ENCODE results near the gene LRRK1. TPM values are rescaled to one million over a fixed set of nuclear protein-coding genes. Genes with fewer than 3 reads are reported as not detected.

The LRRK1 gene
- total RNA-seq, 1 experiment from 2014 or later = 7.6 TPM

- DNase-seq (ENCODE audit: low spot score) = no peak
- ATAC-seq = no peak
- peaks cover 12% of the 10 kb centered on the region for H3K4me1 Mint-ChIP-seq
- no peak overlapping the region for H3K27ac Mint-ChIP-seq
- H3K27me3 Mint-ChIP-seq (ENCODE audit: low read depth) = no peaks in the 10 kb centered on the region
- POLR2A ChIA-PET = no interaction called here
- H3K36me3 Mint-ChIP-seq = no peaks in the 10 kb centered on the region
- CTCF ChIA-PET = interaction anchor here (0.7 to 1.8 kb wide), 3 partner anchors 18 to 71 kb away, joined by 3 to 6 read pairs (median 3); no protein-coding TSS in a partner anchor
- TF ChIP-seq, protein P1, sequence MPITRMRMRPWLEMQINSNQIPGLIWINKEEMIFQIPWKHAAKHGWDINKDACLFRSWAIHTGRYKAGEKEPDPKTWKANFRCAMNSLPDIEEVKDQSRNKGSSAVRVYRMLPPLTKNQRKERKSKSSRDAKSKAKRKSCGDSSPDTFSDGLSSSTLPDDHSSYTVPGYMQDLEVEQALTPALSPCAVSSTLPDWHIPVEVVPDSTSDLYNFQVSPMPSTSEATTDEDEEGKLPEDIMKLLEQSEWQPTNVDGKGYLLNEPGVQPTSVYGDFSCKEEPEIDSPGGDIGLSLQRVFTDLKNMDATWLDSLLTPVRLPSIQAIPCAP (CRISPR knock-in tag; IDR thresholded peaks at IDR 0.05) = no peak
- peak; percentile 80 for TF ChIP-seq HMGA2 (CRISPR knock-in tag; IDR thresholded peaks at IDR 0.05)
- H3K9me3 Mint-ChIP-seq = no peaks in the 10 kb centered on the region
- no peak overlapping the region for H3K4me3 Mint-ChIP-seq
These were observed 18.0 kb downstream of the LRRK1 start for GRCh38 chr15:100937171-100937570.

GRCh38 chr15:100939791-100940190, 20.6 kb downstream of the LRRK1 start:
- Mint-ChIP-seq H3K27ac (no peak overlapping the region), H3K36me3 (no peaks in the 10 kb centered on the region), H3K27me3 (ENCODE audit: low read depth) (no peaks in the 10 kb centered on the region), H3K4me3 (no peak overlapping the region), H3K4me1 (no peaks in the 10 kb centered on the region), H3K9me3 (no peaks in the 10 kb centered on the region)
- TF ChIP-seq ZNF396 (CRISPR knock-in tag; IDR thresholded peaks at IDR 0.05; ENCODE audit: borderline replicate concordance) = no peak
- no peak for TF ChIP-seq SMAD3 (CRISPR knock-in tag; IDR thresholded peaks at IDR 0.05; ENCODE audit: borderline replicate concordance)
- TF ChIP-seq, protein P2, sequence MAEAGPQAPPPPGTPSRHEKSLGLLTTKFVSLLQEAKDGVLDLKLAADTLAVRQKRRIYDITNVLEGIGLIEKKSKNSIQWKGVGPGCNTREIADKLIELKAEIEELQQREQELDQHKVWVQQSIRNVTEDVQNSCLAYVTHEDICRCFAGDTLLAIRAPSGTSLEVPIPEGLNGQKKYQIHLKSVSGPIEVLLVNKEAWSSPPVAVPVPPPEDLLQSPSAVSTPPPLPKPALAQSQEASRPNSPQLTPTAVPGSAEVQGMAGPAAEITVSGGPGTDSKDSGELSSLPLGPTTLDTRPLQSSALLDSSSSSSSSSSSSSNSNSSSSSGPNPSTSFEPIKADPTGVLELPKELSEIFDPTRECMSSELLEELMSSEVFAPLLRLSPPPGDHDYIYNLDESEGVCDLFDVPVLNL (CRISPR knock-in tag; IDR thresholded peaks at IDR 0.05; ENCODE audit: borderline replicate concordance, low read depth) = no peak
- no peak for TF ChIP-seq MXD4 (CRISPR knock-in tag; IDR thresholded peaks at IDR 0.05; ENCODE audit: borderline replicate concordance)
- no peak for TF ChIP-seq ZBTB21 (CRISPR knock-in tag; IDR thresholded peaks at IDR 0.05; ENCODE audit: borderline replicate concordance)
- no peak for TF ChIP-seq SOX15 (CRISPR knock-in tag; IDR thresholded peaks at IDR 0.05)
- TF ChIP-seq ZNF423 (CRISPR knock-in tag; IDR thresholded peaks at IDR 0.05) = no peak
- TF ChIP-seq ZNF671 (CRISPR knock-in tag; IDR thresholded peaks at IDR 0.05) = no peak
- no peak for TF ChIP-seq ATF1 (CRISPR knock-in tag; IDR thresholded peaks at IDR 0.05)
- ChIA-PET CTCF (no interaction called here), POLR2A (no interaction called here)
- no peak for DNase-seq (ENCODE audit: low spot score)
- ATAC-seq = no peak

DNA sequence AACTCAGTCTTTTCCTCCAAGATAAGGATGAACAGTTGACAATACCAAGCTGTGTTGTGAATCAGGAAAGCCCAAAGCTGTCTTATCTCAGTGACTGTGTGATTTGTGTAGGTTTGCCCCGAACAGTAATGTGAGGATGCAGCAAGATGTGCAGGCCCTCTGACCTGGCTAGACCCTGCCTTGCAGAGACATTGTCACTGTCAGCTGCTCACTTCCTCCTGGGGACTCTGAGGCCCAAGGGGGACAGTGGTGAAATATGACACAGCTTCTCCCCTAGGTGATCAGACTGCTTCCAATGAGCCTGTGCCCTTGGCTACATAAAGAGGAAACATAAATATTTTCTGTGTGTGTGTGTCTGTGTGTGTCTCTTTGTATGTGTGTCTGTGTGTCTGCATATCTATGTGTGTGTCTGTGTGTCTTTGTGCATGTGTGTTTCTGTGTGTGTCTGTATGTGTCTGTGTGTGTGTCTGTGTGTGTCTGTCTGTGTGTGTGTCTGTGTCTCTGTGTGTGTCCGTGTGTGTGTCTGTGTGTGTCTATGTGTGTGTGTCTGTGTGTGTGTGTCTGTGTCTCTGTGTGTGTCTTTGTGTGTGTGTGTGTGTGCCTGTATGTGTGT, 21.7 kb downstream of the LRRK1 start:
- no peaks in the 10 kb centered on the region for H3K4me1 Mint-ChIP-seq
- no peak overlapping the region for H3K4me3 Mint-ChIP-seq
- no peaks in the 10 kb centered on the region for H3K27me3 Mint-ChIP-seq (ENCODE audit: low read depth)
- TF ChIP-seq EMX1 (CRISPR knock-in tag; IDR thresholded peaks at IDR 0.05) (no peak), GABPB1 (CRISPR knock-in tag; IDR thresholded peaks at IDR 0.05) (no peak), ZNF423 (CRISPR knock-in tag; IDR thresholded peaks at IDR 0.05) (no peak), USF2 (CRISPR knock-in tag; IDR thresholded peaks at IDR 0.05) (no peak)
- TF ChIP-seq, protein P2 (CRISPR knock-in tag; IDR thresholded peaks at IDR 0.05; ENCODE audit: borderline replicate concordance, low read depth) = no peak
- no peak for DNase-seq (ENCODE audit: low spot score)
- H3K27ac Mint-ChIP-seq = no peak overlapping the region
- POLR2A ChIA-PET = no interaction called here
- CTCF ChIA-PET = interaction anchor here (1.2 kb wide), 1 partner anchor 26 kb away, joined by 3 read pairs; no protein-coding TSS in a partner anchor
- no peaks in the 10 kb centered on the region for H3K9me3 Mint-ChIP-seq
- ATAC-seq = no peak
- no peaks in the 10 kb centered on the region for H3K36me3 Mint-ChIP-seq

GRCh38 chr15:100941536-100941935, 22.4 kb downstream of the LRRK1 start:
- no peak overlapping the region for H3K4me3 Mint-ChIP-seq
- no peaks in the 10 kb centered on the region for H3K36me3 Mint-ChIP-seq
- no peak overlapping the region for H3K27ac Mint-ChIP-seq
- no peak for DNase-seq (ENCODE audit: low spot score)
- no peaks in the 10 kb centered on the region for H3K4me1 Mint-ChIP-seq
- ChIA-PET CTCF (no interaction called here), POLR2A (no interaction called here)
- ATAC-seq = no peak
- no peaks in the 10 kb centered on the region for H3K27me3 Mint-ChIP-seq (ENCODE audit: low read depth)
- H3K9me3 Mint-ChIP-seq = no peaks in the 10 kb centered on the region
- TF ChIP-seq NFE2L1 (CRISPR knock-in tag; IDR thresholded peaks at IDR 0.05) (no peak), SMAD3 (CRISPR knock-in tag; IDR thresholded peaks at IDR 0.05; ENCODE audit: borderline replicate concordance) (no peak), ETV6 (CRISPR knock-in tag; IDR thresholded peaks at IDR 0.05) (no peak), E2F1 (CRISPR knock-in tag; IDR thresholded peaks at IDR 0.05) (no peak), ZNF263 (CRISPR knock-in tag; IDR thresholded peaks at IDR 0.05; ENCODE audit: low read depth) (no peak), ATF3 (CRISPR knock-in tag; conservative IDR thresholded peaks at IDR 0.05) (no peak), FOXP1 (CRISPR knock-in tag; IDR thresholded peaks at IDR 0.05; ENCODE audit: borderline replicate concordance) (no peak)
- TF ChIP-seq, protein P3, sequence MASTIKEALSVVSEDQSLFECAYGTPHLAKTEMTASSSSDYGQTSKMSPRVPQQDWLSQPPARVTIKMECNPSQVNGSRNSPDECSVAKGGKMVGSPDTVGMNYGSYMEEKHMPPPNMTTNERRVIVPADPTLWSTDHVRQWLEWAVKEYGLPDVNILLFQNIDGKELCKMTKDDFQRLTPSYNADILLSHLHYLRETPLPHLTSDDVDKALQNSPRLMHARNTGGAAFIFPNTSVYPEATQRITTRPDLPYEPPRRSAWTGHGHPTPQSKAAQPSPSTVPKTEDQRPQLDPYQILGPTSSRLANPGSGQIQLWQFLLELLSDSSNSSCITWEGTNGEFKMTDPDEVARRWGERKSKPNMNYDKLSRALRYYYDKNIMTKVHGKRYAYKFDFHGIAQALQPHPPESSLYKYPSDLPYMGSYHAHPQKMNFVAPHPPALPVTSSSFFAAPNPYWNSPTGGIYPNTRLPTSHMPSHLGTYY (CRISPR knock-in tag; IDR thresholded peaks at IDR 0.05) = no peak
- TF ChIP-seq, protein P4, sequence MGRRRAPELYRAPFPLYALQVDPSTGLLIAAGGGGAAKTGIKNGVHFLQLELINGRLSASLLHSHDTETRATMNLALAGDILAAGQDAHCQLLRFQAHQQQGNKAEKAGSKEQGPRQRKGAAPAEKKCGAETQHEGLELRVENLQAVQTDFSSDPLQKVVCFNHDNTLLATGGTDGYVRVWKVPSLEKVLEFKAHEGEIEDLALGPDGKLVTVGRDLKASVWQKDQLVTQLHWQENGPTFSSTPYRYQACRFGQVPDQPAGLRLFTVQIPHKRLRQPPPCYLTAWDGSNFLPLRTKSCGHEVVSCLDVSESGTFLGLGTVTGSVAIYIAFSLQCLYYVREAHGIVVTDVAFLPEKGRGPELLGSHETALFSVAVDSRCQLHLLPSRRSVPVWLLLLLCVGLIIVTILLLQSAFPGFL (CRISPR knock-in tag; IDR thresholded peaks at IDR 0.05; ENCODE audit: borderline replicate concordance) = no peak

Measured in WTC11 (cell line).